ENCODE measurements around the gene SELENOF.

Gene SELENOF

GRCh38 chr1:86858524-86859261 lies 55.2 kb downstream of the SELENOF start:
- H3K4me1 ChIP-seq (ENCODE audit: low read length), result peaks cover 13% of the 10 kb centered on the region
- H2AFZ ChIP-seq (ENCODE audit: low read depth, low read length), result no peak overlapping the region
- H3K4me2 ChIP-seq (ENCODE audit: low read length), result peak overlapping the region; percentile 34
- peaks cover 14% of the 10 kb centered on the region for H3K36me3 ChIP-seq (replicated peaks; ENCODE audit: low read depth, low read length)
- no peak overlapping the region for H3K9ac ChIP-seq (ENCODE audit: low read length)
- H3K79me2 ChIP-seq (ENCODE audit: low read length), result no peaks in the 10 kb centered on the region
- TF ChIP-seq EZH2phosphoT487 (IDR thresholded peaks at IDR 0.05; ENCODE audit: low read depth) (no peak), CTCF (IDR thresholded peaks at IDR 0.05; ENCODE audit: low read depth, low read length) (no peak)
- no peaks in the 10 kb centered on the region for H3K9me3 ChIP-seq (ENCODE audit: insufficient read depth, low read length)
- no peak overlapping the region for H3K4me3 ChIP-seq (ENCODE audit: low read length)
- no peak overlapping the region for H3K27ac ChIP-seq (ENCODE audit: low read length)
- H3K27me3 ChIP-seq (ENCODE audit: low read depth, low read length), result no peaks in the 10 kb centered on the region
- H4K20me1 ChIP-seq (ENCODE audit: insufficient read depth, low read length), result no peaks in the 10 kb centered on the region

GRCh38 chr1:86856196-86856595 lies 57.7 kb downstream of the SELENOF start:
- no peaks in the 10 kb centered on the region for H3K79me2 ChIP-seq (ENCODE audit: low read length)
- H3K9ac ChIP-seq (ENCODE audit: low read length), result no peak overlapping the region
- H3K27me3 ChIP-seq (ENCODE audit: low read depth, low read length), result no peaks in the 10 kb centered on the region
- TF ChIP-seq CTCF (IDR thresholded peaks at IDR 0.05; ENCODE audit: low read depth, low read length) (no peak), EZH2phosphoT487 (IDR thresholded peaks at IDR 0.05; ENCODE audit: low read depth) (no peak)
- H3K4me3 ChIP-seq (ENCODE audit: low read length), result no peak overlapping the region
- no peak overlapping the region for H3K4me2 ChIP-seq (ENCODE audit: low read length)
- H3K4me1 ChIP-seq (ENCODE audit: low read length), result peaks cover 13% of the 10 kb centered on the region
- no peaks in the 10 kb centered on the region for H4K20me1 ChIP-seq (ENCODE audit: insufficient read depth, low read length)
- H3K9me3 ChIP-seq (ENCODE audit: insufficient read depth, low read length), result no peaks in the 10 kb centered on the region
- H3K36me3 ChIP-seq (replicated peaks; ENCODE audit: low read depth, low read length), result peaks cover 6% of the 10 kb centered on the region
- no peak overlapping the region for H3K27ac ChIP-seq (ENCODE audit: low read length)
- no peak overlapping the region for H2AFZ ChIP-seq (ENCODE audit: low read depth, low read length)

- H3K4me1 ChIP-seq (ENCODE audit: low read length), result peaks cover 13% of the 10 kb centered on the region
- H4K20me1 ChIP-seq (ENCODE audit: insufficient read depth, low read length), result no peaks in the 10 kb centered on the region
- H3K27me3 ChIP-seq (ENCODE audit: low read depth, low read length), result no peaks in the 10 kb centered on the region
- no peak overlapping the region for H3K9ac ChIP-seq (ENCODE audit: low read length)
- no peak for TF ChIP-seq CTCF (IDR thresholded peaks at IDR 0.05; ENCODE audit: low read depth, low read length)
- TF ChIP-seq EZH2phosphoT487 (IDR thresholded peaks at IDR 0.05; ENCODE audit: low read depth), result no peak
- no peak overlapping the region for H3K4me3 ChIP-seq (ENCODE audit: low read length)
- no peaks in the 10 kb centered on the region for H3K9me3 ChIP-seq (ENCODE audit: insufficient read depth, low read length)
- H3K79me2 ChIP-seq (ENCODE audit: low read length), result no peaks in the 10 kb centered on the region
- H3K27ac ChIP-seq (ENCODE audit: low read length), result no peak overlapping the region
- peaks cover 6% of the 10 kb centered on the region for H3K36me3 ChIP-seq (replicated peaks; ENCODE audit: low read depth, low read length)
- no peak overlapping the region for H2AFZ ChIP-seq (ENCODE audit: low read depth, low read length)
- no peak overlapping the region for H3K4me2 ChIP-seq (ENCODE audit: low read length)
These were observed 59.6 kb downstream of the SELENOF start for GRCh38 chr1:86854352-86854751.

- Histone ChIP-seq H3K27me3 (ENCODE audit: low read depth, low read length) (no peaks in the 10 kb centered on the region), H4K20me1 (ENCODE audit: insufficient read depth, low read length) (no peaks in the 10 kb centered on the region), H3K36me3 (replicated peaks; ENCODE audit: low read depth, low read length) (no peaks in the 10 kb centered on the region), H3K27ac (ENCODE audit: low read length) (no peak overlapping the region), H3K4me3 (ENCODE audit: low read length) (no peak overlapping the region), H3K79me2 (ENCODE audit: low read length) (no peaks in the 10 kb centered on the region), H3K9me3 (ENCODE audit: insufficient read depth, low read length) (no peaks in the 10 kb centered on the region), H3K4me1 (ENCODE audit: low read length) (peaks cover 6% of the 10 kb centered on the region), H2AFZ (ENCODE audit: low read depth, low read length) (no peak overlapping the region), H3K4me2 (ENCODE audit: low read length) (no peak overlapping the region), H3K9ac (ENCODE audit: low read length) (no peak overlapping the region)
- no peak for TF ChIP-seq CTCF (IDR thresholded peaks at IDR 0.05; ENCODE audit: low read depth, low read length)
- TF ChIP-seq EZH2phosphoT487 (IDR thresholded peaks at IDR 0.05; ENCODE audit: low read depth), result no peak
These were observed 61.0 kb downstream of the SELENOF start for GRCh38 chr1:86852782-86853408.
